K562 (cell line): ENCODE results near the gene ST6GALNAC1. TPM values are rescaled to one million over a fixed set of nuclear protein-coding genes. Genes with fewer than 3 reads are reported as not detected.

Source experiments
- DIDO1 ChIP-seq: fragments of 450-650 bp; IDR thresholded peaks from 2 replicates; pipeline ENCODE4 v1.6.1; 2016; ENCODE audit warnings: low read depth, missing biosample characterization, missing genetic modification characterization
- GABPB2 ChIP-seq: fragments of 250-450 bp; sonication (Bioruptor Pico); conservative IDR thresholded peaks from 2 replicates; pipeline ENCODE4 v1.5.1; 2021; ENCODE audit warnings: mild to moderate bottlenecking
- MAFK ChIP-seq: IDR thresholded peaks from 2 replicates; pipeline ENCODE4 v1.6.1; 2011; ENCODE audit warnings: low read length, improper control_type of control experiment
- MTA2 ChIP-seq: fragments of 450-650 bp; IDR thresholded peaks from 2 replicates; pipeline ENCODE4 v1.6.1; 2016; ENCODE audit warnings: low read depth
- TEAD1 ChIP-seq, 2 experiments: fragments of 450-650 bp in 1 of 2; sonication (generic) in 1 of 2; formaldehyde crosslinking; IDR thresholded peaks; 2 replicates each; pipeline versions ENCODE4 v1.4.0 to v1.8.0; 2020 to 2022; ENCODE audit warnings: mild to moderate bottlenecking in 2 of 2, missing genetic modification reagents in 1 of 2
- TRIM24 ChIP-seq, 2 experiments: fragments of 450-650 bp; IDR thresholded peaks; 2 replicates each; pipeline ENCODE4 v1.6.1; 2016
- ZNF239 ChIP-seq: fragments of 250-450 bp; sonication (Bioruptor Pico); IDR thresholded peaks from 2 replicates; pipeline ENCODE4 v1.4.0; 2020; ENCODE audit warnings: mild to moderate bottlenecking
- polyA plus RNA-seq, 8 experiments: library from polyadenylated mRNA; depleted of rRNA in 4 of 8; stranded (reverse) in 5 of 8; unstranded in 3 of 8; fragments of >200 nt; fragmentation: Nextera tagmentation in 2 of 8; fragmentation: Illumina TruSeq in 1 of 8; extraction: Ambion mirVana in 2 of 8; extraction: Trizol in 1 of 8; gene quantifications; 2 replicates each; pipeline versions ENCODE4 v1.2.1 to v1.2.3, GENCODE V29; 2011 to 2014; ENCODE audit warnings: inconsistent platforms in 1 of 8, missing spikeins in 1 of 8
- total RNA-seq, 7 experiments: library from RNA; depleted of rRNA in 6 of 7; stranded (reverse); fragments of >200 nt in 6 of 7; fragmentation: Illumina TruSeq in 2 of 7; extraction: Trizol in 2 of 7; gene quantifications; 2 replicates each; pipeline versions ENCODE4 v1.2.1 to v1.2.3, GENCODE V29; 2011 to 2021; ENCODE audit warnings: low replicate concordance in 1 of 7
- TF ChIP-seq, protein P1 (sequence below), 2 experiments: fragments of 450-650 bp in 1 of 2; sonication (generic) in 1 of 2; formaldehyde crosslinking in 1 of 2; IDR thresholded peaks; 2 replicates each; pipeline versions ENCODE4 v1.7.1 to v1.9.0; 2016 to 2022; ENCODE audit warnings: inconsistent platforms in 1 of 2, mild to moderate bottlenecking in 1 of 2, missing genetic modification reagents in 1 of 2
- TF ChIP-seq, protein P2 (sequence below): fragments of 450-650 bp; IDR thresholded peaks from 2 replicates; pipeline ENCODE4 v1.6.1; 2017; ENCODE audit warnings: mild to moderate bottlenecking, moderate library complexity
- TF ChIP-seq, protein P3 (sequence below): sonication (generic); formaldehyde crosslinking; IDR thresholded peaks from 2 replicates; pipeline ENCODE4 v1.8.1; 2023; ENCODE audit warnings: missing genetic modification reagents, mild to moderate bottlenecking, borderline replicate concordance
- TF ChIP-seq, protein P4 (sequence below): fragments of 200-800 bp; sonication (Bioruptor generic); IDR thresholded peaks from 2 replicates; pipeline ENCODE4 v1.6.1; 2017; ENCODE audit warnings: missing genetic modification characterization, missing compliant biosample characterization

The ST6GALNAC1 gene
- total and polyA plus RNA-seq, 9 of the 15 experiments (the other 6 are each of a cell fraction or from before 2014, with no cell fraction given) = 20.6 to 68.4 (median 50.5) TPM

DNA sequence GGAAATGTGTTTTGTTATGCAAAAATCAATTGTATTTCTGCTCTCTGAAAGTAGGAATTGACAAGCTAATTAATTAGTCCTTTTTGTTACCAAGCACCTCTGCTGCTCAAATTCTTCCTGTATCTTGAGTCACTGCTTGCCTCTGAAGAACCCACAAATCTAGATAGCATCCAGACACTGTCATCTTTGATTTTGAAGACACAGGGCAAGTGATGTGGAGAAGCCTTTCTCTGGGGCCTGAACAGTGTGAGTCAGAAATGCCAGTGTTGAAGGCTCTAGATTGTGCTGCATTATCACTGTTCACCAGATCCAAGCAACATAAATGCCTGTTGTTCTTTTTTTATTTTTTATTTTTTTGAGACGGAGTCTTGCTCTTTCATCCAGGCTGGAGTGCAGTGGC is 10.9 kb upstream of the ST6GALNAC1 start (continued):
- TF ChIP-seq, protein P1, sequence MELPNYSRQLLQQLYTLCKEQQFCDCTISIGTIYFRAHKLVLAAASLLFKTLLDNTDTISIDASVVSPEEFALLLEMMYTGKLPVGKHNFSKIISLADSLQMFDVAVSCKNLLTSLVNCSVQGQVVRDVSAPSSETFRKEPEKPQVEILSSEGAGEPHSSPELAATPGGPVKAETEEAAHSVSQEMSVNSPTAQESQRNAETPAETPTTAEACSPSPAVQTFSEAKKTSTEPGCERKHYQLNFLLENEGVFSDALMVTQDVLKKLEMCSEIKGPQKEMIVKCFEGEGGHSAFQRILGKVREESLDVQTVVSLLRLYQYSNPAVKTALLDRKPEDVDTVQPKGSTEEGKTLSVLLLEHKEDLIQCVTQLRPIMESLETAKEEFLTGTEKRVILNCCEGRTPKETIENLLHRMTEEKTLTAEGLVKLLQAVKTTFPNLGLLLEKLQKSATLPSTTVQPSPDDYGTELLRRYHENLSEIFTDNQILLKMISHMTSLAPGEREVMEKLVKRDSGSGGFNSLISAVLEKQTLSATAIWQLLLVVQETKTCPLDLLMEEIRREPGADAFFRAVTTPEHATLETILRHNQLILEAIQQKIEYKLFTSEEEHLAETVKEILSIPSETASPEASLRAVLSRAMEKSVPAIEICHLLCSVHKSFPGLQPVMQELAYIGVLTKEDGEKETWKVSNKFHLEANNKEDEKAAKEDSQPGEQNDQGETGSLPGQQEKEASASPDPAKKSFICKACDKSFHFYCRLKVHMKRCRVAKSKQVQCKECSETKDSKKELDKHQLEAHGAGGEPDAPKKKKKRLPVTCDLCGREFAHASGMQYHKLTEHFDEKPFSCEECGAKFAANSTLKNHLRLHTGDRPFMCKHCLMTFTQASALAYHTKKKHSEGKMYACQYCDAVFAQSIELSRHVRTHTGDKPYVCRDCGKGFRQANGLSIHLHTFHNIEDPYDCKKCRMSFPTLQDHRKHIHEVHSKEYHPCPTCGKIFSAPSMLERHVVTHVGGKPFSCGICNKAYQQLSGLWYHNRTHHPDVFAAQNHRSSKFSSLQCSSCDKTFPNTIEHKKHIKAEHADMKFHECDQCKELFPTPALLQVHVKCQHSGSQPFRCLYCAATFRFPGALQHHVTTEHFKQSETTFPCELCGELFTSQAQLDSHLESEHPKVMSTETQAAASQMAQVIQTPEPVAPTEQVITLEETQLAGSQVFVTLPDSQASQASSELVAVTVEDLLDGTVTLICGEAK (IDR thresholded peaks at IDR 0.05) = no peak
- TF ChIP-seq, protein P1 (CRISPR knock-in tag; IDR thresholded peaks at IDR 0.05) = no peak
- no peak for TF ChIP-seq MAFK
- TF ChIP-seq TEAD1 (CRISPR knock-in tag; IDR thresholded peaks at IDR 0.05) = peak in 1 of 2 experiments; percentile 45; a peak in 1 of 4 replicates
- peak; percentile 36 to 75; a peak in 3 of 4 replicates for TF ChIP-seq TRIM24 (IDR thresholded peaks at IDR 0.05)
- TF ChIP-seq, protein P2, sequence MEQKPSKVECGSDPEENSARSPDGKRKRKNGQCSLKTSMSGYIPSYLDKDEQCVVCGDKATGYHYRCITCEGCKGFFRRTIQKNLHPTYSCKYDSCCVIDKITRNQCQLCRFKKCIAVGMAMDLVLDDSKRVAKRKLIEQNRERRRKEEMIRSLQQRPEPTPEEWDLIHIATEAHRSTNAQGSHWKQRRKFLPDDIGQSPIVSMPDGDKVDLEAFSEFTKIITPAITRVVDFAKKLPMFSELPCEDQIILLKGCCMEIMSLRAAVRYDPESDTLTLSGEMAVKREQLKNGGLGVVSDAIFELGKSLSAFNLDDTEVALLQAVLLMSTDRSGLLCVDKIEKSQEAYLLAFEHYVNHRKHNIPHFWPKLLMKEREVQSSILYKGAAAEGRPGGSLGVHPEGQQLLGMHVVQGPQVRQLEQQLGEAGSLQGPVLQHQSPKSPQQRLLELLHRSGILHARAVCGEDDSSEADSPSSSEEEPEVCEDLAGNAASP = no peak
- no peak for TF ChIP-seq DIDO1
- TF ChIP-seq GABPB2 (CRISPR knock-in tag) = no peak
- TF ChIP-seq, protein P3, sequence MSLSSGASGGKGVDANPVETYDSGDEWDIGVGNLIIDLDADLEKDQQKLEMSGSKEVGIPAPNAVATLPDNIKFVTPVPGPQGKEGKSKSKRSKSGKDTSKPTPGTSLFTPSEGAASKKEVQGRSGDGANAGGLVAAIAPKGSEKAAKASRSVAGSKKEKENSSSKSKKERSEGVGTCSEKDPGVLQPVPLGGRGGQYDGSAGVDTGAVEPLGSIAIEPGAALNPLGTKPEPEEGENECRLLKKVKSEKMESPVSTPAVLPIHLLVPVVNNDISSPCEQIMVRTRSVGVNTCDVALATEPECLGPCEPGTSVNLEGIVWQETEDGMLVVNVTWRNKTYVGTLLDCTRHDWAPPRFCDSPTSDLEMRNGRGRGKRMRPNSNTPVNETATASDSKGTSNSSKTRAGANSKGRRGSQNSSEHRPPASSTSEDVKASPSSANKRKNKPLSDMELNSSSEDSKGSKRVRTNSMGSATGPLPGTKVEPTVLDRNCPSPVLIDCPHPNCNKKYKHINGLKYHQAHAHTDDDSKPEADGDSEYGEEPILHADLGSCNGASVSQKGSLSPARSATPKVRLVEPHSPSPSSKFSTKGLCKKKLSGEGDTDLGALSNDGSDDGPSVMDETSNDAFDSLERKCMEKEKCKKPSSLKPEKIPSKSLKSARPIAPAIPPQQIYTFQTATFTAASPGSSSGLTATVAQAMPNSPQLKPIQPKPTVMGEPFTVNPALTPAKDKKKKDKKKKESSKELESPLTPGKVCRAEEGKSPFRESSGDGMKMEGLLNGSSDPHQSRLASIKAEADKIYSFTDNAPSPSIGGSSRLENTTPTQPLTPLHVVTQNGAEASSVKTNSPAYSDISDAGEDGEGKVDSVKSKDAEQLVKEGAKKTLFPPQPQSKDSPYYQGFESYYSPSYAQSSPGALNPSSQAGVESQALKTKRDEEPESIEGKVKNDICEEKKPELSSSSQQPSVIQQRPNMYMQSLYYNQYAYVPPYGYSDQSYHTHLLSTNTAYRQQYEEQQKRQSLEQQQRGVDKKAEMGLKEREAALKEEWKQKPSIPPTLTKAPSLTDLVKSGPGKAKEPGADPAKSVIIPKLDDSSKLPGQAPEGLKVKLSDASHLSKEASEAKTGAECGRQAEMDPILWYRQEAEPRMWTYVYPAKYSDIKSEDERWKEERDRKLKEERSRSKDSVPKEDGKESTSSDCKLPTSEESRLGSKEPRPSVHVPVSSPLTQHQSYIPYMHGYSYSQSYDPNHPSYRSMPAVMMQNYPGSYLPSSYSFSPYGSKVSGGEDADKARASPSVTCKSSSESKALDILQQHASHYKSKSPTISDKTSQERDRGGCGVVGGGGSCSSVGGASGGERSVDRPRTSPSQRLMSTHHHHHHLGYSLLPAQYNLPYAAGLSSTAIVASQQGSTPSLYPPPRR (CRISPR knock-in tag) = no peak
- peak; percentile 16; the same call in 1 of the 2 replicates for TF ChIP-seq MTA2
- TF ChIP-seq, protein P4, sequence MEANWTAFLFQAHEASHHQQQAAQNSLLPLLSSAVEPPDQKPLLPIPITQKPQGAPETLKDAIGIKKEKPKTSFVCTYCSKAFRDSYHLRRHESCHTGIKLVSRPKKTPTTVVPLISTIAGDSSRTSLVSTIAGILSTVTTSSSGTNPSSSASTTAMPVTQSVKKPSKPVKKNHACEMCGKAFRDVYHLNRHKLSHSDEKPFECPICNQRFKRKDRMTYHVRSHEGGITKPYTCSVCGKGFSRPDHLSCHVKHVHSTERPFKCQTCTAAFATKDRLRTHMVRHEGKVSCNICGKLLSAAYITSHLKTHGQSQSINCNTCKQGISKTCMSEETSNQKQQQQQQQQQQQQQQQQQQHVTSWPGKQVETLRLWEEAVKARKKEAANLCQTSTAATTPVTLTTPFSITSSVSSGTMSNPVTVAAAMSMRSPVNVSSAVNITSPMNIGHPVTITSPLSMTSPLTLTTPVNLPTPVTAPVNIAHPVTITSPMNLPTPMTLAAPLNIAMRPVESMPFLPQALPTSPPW (CRISPR knock-in tag) = no peak
- no peak for TF ChIP-seq ZNF239 (CRISPR knock-in tag)
